OCI-LY1 (cell line): Measurements from ENCODE around the gene NKAIN4.
"Not testable (repeated sequence)": the region's sequence is repeated elsewhere in the genome, so short reads cannot be mapped to it uniquely, and the experiment has no call there.

Experiments used
- H2AFZ ChIP-seq: fragments of 200-600 bp; sonication (generic), shearing (Covaris generic); 2 replicates; pipeline ENCODE4 v1.6.0; 2014; ENCODE audit warnings: antibody characterized with exemption, mild to moderate bottlenecking, low read length
- H3F3A ChIP-seq: fragments of 200-600 bp; sonication (generic), shearing (Covaris generic); 2 replicates; pipeline ENCODE4 v1.6.0; 2014; ENCODE audit warnings: mild to moderate bottlenecking, antibody characterized with exemption, low read length, moderate library complexity; ENCODE audit not compliant: insufficient read depth
- H3K27ac ChIP-seq: fragments of 200-600 bp; sonication (generic); 2 replicates; pipeline ENCODE4 v1.5.1; 2014; ENCODE audit warnings: low read length, mixed run types, mild to moderate bottlenecking, low read depth; ENCODE audit not compliant: poor library complexity, severe bottlenecking
- H3K27me3 ChIP-seq: fragments of 200-600 bp; sonication (generic); 2 replicates; pipeline ENCODE4 v1.6.0; 2014; ENCODE audit warnings: antibody characterized with exemption, mild to moderate bottlenecking, low read length, moderate library complexity; ENCODE audit not compliant: insufficient read depth
- H3K36me3 ChIP-seq: fragments of 200-600 bp; sonication (generic); 2 replicates; pipeline ENCODE4 v1.6.1; 2014; ENCODE audit warnings: mild to moderate bottlenecking, antibody characterized with exemption, low read length, moderate library complexity, mixed read lengths; ENCODE audit not compliant: insufficient read depth
- H3K4me1 ChIP-seq: fragments of 200-600 bp; sonication (generic); 2 replicates; pipeline ENCODE4 v1.5.1; 2014; ENCODE audit warnings: mild to moderate bottlenecking, low read length, moderate library complexity; ENCODE audit not compliant: insufficient read depth, severe bottlenecking
- H3K4me2 ChIP-seq: fragments of 200-600 bp; sonication (generic), shearing (Covaris generic); 2 replicates; pipeline ENCODE4 v1.6.1; 2014; ENCODE audit warnings: low read length
- H3K4me3 ChIP-seq: fragments of 200-600 bp; sonication (generic); 2 replicates; pipeline ENCODE4 v1.5.1; 2014; ENCODE audit warnings: low read length, low read depth, mild to moderate bottlenecking, mixed read lengths; ENCODE audit not compliant: poor library complexity, severe bottlenecking
- H3K79me2 ChIP-seq: fragments of 200-600 bp; shearing (Covaris generic); 2 replicates; pipeline ENCODE4 v1.6.1; 2016; ENCODE audit warnings: mixed run types, low read length, mixed read lengths; ENCODE audit not compliant: insufficient read depth
- H3K9ac ChIP-seq: fragments of 200-600 bp; sonication (generic), shearing (Covaris generic); 2 replicates; pipeline ENCODE4 v1.6.1; 2014; ENCODE audit warnings: mild to moderate bottlenecking, low read length, mixed read lengths
- H3K9me2 ChIP-seq: fragments of 200-600 bp; sonication (generic), shearing (Covaris generic); 2 replicates; pipeline ENCODE4 v1.6.1; 2014; ENCODE audit warnings: low read depth, mild to moderate bottlenecking, low read length, mixed read lengths
- H3K9me3 ChIP-seq: fragments of 200-600 bp; shearing (Covaris generic); 2 replicates; pipeline ENCODE4 v1.6.1; 2014; ENCODE audit warnings: low read length, mixed read lengths
- H4K20me1 ChIP-seq: fragments of 200-600 bp; sonication (generic), shearing (Covaris generic); 2 replicates; pipeline ENCODE4 v1.6.0; 2016; ENCODE audit warnings: mild to moderate bottlenecking, low read length; ENCODE audit not compliant: insufficient read depth
- EZH2 ChIP-seq: fragments of 200-600 bp; sonication (generic), shearing (Covaris generic); IDR thresholded peaks from 2 replicates; pipeline ENCODE4 v1.8.0; 2017; ENCODE audit warnings: borderline replicate concordance, mixed run types, mild to moderate bottlenecking, antibody characterized with exemption, low read length, moderate library complexity, mixed read lengths
- TF ChIP-seq, protein P1 (sequence below): fragments of 200-600 bp; sonication (generic), shearing (Covaris generic); IDR thresholded peaks from 2 replicates; pipeline ENCODE4 v1.5.1; 2017; ENCODE audit warnings: mild to moderate bottlenecking, antibody characterized with exemption, low read length, moderate library complexity, mixed read lengths

NKAIN4 gene

DNA sequence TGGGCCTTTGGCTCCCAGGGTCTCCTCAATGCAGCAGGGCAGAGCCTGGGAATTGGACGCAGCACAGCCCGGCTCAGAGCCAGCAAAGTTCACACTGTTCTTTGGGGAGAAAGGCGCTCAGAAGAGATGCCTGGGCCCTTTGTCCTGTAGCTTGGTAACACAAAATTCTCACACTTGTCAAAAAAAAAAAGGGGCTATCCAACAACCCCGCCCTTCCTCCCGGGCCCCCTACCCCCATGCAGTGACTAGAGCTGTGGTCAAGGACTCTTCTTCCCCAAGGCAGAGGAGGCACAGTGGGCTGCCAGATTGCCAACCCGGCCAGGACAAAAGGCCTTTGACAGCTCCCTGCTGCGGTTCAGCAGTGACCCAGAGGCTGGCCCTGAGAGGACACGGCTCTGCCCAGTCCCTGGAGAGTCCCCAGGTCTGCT, 2.0 kb downstream of the NKAIN4 start:
- no peaks in the 10 kb centered on the region for H3F3A ChIP-seq
- no peak overlapping the region for H2AFZ ChIP-seq
- H4K20me1 ChIP-seq = no peaks in the 10 kb centered on the region
- TF ChIP-seq, protein P1, sequence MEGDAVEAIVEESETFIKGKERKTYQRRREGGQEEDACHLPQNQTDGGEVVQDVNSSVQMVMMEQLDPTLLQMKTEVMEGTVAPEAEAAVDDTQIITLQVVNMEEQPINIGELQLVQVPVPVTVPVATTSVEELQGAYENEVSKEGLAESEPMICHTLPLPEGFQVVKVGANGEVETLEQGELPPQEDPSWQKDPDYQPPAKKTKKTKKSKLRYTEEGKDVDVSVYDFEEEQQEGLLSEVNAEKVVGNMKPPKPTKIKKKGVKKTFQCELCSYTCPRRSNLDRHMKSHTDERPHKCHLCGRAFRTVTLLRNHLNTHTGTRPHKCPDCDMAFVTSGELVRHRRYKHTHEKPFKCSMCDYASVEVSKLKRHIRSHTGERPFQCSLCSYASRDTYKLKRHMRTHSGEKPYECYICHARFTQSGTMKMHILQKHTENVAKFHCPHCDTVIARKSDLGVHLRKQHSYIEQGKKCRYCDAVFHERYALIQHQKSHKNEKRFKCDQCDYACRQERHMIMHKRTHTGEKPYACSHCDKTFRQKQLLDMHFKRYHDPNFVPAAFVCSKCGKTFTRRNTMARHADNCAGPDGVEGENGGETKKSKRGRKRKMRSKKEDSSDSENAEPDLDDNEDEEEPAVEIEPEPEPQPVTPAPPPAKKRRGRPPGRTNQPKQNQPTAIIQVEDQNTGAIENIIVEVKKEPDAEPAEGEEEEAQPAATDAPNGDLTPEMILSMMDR = no peak
- no peak for TF ChIP-seq EZH2
- no peaks in the 10 kb centered on the region for H3K79me2 ChIP-seq
- no peak overlapping the region for H3K27ac ChIP-seq
- H3K4me3 ChIP-seq = no peak overlapping the region
- H3K9me3 ChIP-seq = no peaks in the 10 kb centered on the region
- no peaks in the 10 kb centered on the region for H3K4me1 ChIP-seq
- 0 out of 2 replicates have a peak, but pooled peaks cover 3% of the 10 kb centered on the region for H3K27me3 ChIP-seq
- H3K36me3 ChIP-seq = no peaks in the 10 kb centered on the region
- no peaks in the 10 kb centered on the region for H3K9me2 ChIP-seq
- no peak overlapping the region for H3K4me2 ChIP-seq
- no peak overlapping the region for H3K9ac ChIP-seq

DNA sequence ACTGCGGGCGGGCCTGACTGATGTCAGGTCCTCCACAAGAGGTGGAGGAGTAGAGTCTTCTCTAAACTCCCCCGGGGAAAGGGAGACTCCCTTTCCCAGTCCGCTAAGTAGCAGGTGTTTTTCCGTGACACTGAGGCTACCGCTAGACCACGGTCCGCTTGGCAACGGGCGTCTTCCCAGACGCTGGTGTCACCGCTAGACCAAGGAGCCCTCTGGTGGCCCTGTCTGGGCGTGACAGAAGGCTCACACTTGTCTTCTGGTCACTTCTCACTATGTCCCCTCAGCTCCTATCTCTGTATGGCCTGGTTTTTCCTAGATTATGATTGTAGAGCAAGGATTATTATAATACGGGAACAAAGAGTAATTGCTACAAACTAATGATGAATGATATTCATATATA, 2.9 kb downstream of the NKAIN4 start:
- H3K4me1 ChIP-seq, H3K36me3 ChIP-seq, H3K4me2 ChIP-seq, H3K27me3 ChIP-seq, H2AFZ ChIP-seq, H3K79me2 ChIP-seq, H3K4me3 ChIP-seq, H3F3A ChIP-seq, H3K9ac ChIP-seq, H3K9me3 ChIP-seq, H3K27ac ChIP-seq, H3K9me2 ChIP-seq, H4K20me1 ChIP-seq: not testable (repeated sequence)

DNA sequence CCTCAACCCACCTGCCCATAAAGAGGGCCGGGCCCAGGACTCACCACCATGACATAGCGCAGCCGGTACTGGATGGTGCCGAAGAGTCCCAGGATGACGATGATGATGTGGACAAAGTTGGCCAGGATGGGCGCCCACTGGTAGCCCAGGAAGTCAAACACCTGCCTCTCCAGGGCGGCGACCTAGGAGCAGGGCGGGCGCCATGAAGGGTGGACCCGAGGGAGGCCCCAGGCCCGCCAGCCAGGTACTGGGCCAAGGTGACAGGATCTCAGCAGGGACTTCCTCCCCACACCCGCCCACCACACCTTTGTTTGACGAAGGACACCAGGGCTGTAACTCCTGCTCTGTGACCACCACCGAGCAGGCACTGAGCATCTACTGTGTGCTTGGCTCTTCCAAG, 4.4 kb downstream of the NKAIN4 start:
- Histone ChIP-seq H3K4me2 (no peak overlapping the region), H3K36me3 (no peaks in the 10 kb centered on the region), H3F3A (no peaks in the 10 kb centered on the region), H3K9me2 (no peaks in the 10 kb centered on the region), H3K27me3 (0 out of 2 replicates have a peak, but pooled peaks cover 4% of the 10 kb centered on the region), H3K4me3 (no peak overlapping the region), H3K9me3 (no peaks in the 10 kb centered on the region), H2AFZ (no peak overlapping the region), H3K9ac (no peak overlapping the region), H3K27ac (no peak overlapping the region), H4K20me1 (no peaks in the 10 kb centered on the region), H3K4me1 (no peaks in the 10 kb centered on the region), H3K79me2 (no peaks in the 10 kb centered on the region)
- no peak for TF ChIP-seq EZH2
- TF ChIP-seq, protein P1 = no peak

DNA sequence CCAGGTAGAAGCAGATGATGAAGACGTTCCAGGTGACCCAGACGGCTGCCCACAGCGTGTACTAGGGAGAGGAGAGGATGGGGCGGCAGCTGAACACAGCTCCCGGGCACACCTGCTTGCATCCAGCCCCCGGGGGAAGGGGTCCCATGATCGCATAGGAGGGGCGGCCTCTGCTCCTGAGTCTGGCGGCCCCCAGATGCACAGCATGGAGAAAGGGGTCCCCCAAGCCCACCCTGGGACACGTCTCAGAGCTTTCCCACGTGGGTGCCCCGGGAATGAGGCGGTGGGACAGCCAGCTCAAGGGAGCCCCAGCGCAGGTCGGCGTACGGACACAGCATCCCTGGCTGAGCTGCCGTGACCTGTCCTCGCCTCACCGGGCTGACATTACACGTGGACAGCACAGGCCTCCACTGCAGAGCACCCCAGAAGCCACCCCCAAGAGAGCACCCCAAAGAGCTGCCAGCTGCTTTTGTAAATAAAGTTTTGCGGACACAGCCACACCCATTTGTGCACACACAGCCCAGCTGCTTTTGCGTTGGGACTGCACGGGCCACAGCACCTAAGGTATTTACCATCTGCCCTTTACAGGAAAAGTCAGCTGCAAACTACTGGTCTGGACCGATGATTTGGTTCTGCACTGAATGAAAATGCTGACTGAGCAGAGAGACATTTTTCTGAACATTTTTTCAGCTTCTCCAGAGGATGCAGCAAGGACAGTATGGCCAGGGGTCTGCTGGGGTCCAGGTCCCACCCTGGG, 5.2 kb downstream of the NKAIN4 start:
- Histone ChIP-seq H3K27ac (no peak overlapping the region), H3K36me3 (no peaks in the 10 kb centered on the region), H3F3A (no peaks in the 10 kb centered on the region), H3K4me2 (no peak overlapping the region), H3K4me1 (no peaks in the 10 kb centered on the region), H4K20me1 (no peaks in the 10 kb centered on the region), H3K9me2 (no peaks in the 10 kb centered on the region), H3K4me3 (no peak overlapping the region), H2AFZ (no peak overlapping the region), H3K79me2 (no peaks in the 10 kb centered on the region), H3K27me3 (0 out of 2 replicates have a peak, but pooled peaks cover 4% of the 10 kb centered on the region), H3K9me3 (no peaks in the 10 kb centered on the region), H3K9ac (no peak overlapping the region)
- TF ChIP-seq EZH2 = no peak
- TF ChIP-seq, protein P1 = no peak
